ENCODE measurements around the gene SAMD1. TPM values are rescaled to one million over a fixed set of nuclear protein-coding genes. Genes with fewer than 3 reads are reported as not detected.

The SAMD1 gene
- total and polyA plus RNA-seq, 2 experiments from 2014 or later, result 32.2 to 69.0 TPM

- H3K4me1 Mint-ChIP-seq, result no peaks in the 10 kb centered on the region
- ATAC-seq (no peak), DNase-seq (ENCODE audit: low spot score) (no peak)
- no peaks in the 10 kb centered on the region for H3K27me3 ChIP-seq (ENCODE audit: insufficient read depth)
- no peaks in the 10 kb centered on the region for H3K4me1 ChIP-seq (ENCODE audit: insufficient read depth)
- no peaks in the 10 kb centered on the region; the same call in 1 of the 2 replicates for H4K20me1 ChIP-seq (replicated peaks; ENCODE audit: insufficient read depth)
- H3K27ac Mint-ChIP-seq, result no peak overlapping the region
- no peak overlapping the region for H3K4me2 ChIP-seq
- peaks cover 8% of the 10 kb centered on the region for H3K27me3 Mint-ChIP-seq (ENCODE audit: insufficient read depth, low read depth, poor library complexity)
- no peaks in the 10 kb centered on the region for H3K79me2 ChIP-seq (replicated peaks; ENCODE audit: insufficient read depth)
- no peak overlapping the region for H2AFZ ChIP-seq
- TF ChIP-seq CTCF (conservative IDR thresholded peaks at IDR 0.05; ENCODE audit: low read depth in 2 of 2) (no peak), EZH2 (IDR thresholded peaks at IDR 0.05; ENCODE audit: low read depth, unreplicated experiment) (no peak), CREB1 (CRISPR knock-in tag; IDR thresholded peaks at IDR 0.05; ENCODE audit: low read depth) (no peak), ZNF114 (CRISPR knock-in tag; IDR thresholded peaks at IDR 0.05) (no peak), REST (IDR thresholded peaks at IDR 0.05; ENCODE audit: unreplicated experiment) (no peak), NANOG (IDR thresholded peaks at IDR 0.05; ENCODE audit: borderline replicate concordance) (no peak), ZNF331 (CRISPR knock-in tag; IDR thresholded peaks at IDR 0.05; ENCODE audit: low read depth) (no peak), STAT1 (IDR thresholded peaks at IDR 0.05; ENCODE audit: unreplicated experiment) (no peak), POLR2AphosphoS5 (IDR thresholded peaks at IDR 0.05; ENCODE audit: low read depth) (no peak), JUNB (IDR thresholded peaks at IDR 0.05; ENCODE audit: unreplicated experiment) (no peak), EZH2phosphoT487 (IDR thresholded peaks at IDR 0.05; ENCODE audit: unreplicated experiment) (no peak)
- TF ChIP-seq, protein P1, sequence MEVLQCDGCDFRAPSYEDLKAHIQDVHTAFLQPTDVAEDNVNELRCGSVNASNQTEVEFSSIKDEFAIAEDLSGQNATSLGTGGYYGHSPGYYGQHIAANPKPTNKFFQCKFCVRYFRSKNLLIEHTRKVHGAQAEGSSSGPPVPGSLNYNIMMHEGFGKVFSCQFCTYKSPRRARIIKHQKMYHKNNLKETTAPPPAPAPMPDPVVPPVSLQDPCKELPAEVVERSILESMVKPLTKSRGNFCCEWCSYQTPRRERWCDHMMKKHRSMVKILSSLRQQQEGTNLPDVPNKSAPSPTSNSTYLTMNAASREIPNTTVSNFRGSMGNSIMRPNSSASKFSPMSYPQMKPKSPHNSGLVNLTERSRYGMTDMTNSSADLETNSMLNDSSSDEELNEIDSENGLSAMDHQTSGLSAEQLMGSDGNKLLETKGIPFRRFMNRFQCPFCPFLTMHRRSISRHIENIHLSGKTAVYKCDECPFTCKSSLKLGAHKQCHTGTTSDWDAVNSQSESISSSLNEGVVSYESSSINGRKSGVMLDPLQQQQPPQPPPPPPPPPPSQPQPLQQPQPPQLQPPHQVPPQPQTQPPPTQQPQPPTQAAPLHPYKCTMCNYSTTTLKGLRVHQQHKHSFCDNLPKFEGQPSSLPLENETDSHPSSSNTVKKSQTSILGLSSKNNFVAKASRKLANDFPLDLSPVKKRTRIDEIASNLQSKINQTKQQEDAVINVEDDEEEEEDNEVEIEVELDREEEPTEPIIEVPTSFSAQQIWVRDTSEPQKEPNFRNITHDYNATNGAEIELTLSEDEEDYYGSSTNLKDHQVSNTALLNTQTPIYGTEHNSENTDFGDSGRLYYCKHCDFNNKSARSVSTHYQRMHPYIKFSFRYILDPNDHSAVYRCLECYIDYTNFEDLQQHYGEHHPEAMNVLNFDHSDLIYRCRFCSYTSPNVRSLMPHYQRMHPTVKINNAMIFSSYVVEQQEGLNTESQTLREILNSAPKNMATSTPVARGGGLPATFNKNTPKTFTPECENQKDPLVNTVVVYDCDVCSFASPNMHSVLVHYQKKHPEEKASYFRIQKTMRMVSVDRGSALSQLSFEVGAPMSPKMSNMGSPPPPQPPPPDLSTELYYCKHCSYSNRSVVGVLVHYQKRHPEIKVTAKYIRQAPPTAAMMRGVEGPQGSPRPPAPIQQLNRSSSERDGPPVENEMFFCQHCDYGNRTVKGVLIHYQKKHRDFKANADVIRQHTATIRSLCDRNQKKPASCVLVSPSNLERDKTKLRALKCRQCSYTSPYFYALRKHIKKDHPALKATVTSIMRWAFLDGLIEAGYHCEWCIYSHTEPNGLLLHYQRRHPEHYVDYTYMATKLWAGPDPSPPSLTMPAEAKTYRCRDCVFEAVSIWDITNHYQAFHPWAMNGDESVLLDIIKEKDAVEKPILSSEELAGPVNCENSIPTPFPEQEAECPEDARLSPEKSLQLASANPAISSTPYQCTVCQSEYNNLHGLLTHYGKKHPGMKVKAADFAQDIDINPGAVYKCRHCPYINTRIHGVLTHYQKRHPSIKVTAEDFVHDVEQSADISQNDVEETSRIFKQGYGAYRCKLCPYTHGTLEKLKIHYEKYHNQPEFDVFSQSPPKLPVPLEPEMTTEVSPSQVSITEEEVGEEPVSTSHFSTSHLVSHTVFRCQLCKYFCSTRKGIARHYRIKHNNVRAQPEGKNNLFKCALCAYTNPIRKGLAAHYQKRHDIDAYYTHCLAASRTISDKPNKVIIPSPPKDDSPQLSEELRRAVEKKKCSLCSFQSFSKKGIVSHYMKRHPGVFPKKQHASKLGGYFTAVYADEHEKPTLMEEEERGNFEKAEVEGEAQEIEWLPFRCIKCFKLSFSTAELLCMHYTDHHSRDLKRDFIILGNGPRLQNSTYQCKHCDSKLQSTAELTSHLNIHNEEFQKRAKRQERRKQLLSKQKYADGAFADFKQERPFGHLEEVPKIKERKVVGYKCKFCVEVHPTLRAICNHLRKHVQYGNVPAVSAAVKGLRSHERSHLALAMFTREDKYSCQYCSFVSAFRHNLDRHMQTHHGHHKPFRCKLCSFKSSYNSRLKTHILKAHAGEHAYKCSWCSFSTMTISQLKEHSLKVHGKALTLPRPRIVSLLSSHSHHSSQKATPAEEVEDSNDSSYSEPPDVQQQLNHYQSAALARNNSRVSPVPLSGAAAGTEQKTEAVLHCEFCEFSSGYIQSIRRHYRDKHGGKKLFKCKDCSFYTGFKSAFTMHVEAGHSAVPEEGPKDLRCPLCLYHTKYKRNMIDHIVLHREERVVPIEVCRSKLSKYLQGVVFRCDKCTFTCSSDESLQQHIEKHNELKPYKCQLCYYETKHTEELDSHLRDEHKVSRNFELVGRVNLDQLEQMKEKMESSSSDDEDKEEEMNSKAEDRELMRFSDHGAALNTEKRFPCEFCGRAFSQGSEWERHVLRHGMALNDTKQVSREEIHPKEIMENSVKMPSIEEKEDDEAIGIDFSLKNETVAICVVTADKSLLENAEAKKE (CRISPR knock-in tag; IDR thresholded peaks at IDR 0.05), result no peak
- TF ChIP-seq, protein P2, sequence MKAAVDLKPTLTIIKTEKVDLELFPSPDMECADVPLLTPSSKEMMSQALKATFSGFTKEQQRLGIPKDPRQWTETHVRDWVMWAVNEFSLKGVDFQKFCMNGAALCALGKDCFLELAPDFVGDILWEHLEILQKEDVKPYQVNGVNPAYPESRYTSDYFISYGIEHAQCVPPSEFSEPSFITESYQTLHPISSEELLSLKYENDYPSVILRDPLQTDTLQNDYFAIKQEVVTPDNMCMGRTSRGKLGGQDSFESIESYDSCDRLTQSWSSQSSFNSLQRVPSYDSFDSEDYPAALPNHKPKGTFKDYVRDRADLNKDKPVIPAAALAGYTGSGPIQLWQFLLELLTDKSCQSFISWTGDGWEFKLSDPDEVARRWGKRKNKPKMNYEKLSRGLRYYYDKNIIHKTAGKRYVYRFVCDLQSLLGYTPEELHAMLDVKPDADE (IDR thresholded peaks at IDR 0.05), result no peak
- H3K27ac ChIP-seq (ENCODE audit: low read depth), result no peak overlapping the region
- H3K4me3 ChIP-seq, result no peak overlapping the region
- H3F3A ChIP-seq (replicated peaks; ENCODE audit: low read depth), result no peaks in the 10 kb centered on the region
- H3K9me2 ChIP-seq (ENCODE audit: insufficient read depth), result no peaks in the 10 kb centered on the region
- no peaks in the 10 kb centered on the region for H3K36me3 ChIP-seq (ENCODE audit: insufficient read depth)
- peaks cover 35% of the 10 kb centered on the region for H3K36me3 Mint-ChIP-seq (ENCODE audit: low read depth)
- peaks cover 8% of the 10 kb centered on the region; the same call in 2 of the 3 replicates for H3K9me3 Mint-ChIP-seq
- no peak overlapping the region; the same call in 2 of the 3 replicates for H3K4me3 Mint-ChIP-seq
Measured at GRCh38 chr19:14050512-14050911, 40.0 kb downstream of the SAMD1 start.
